ENCODE data around the gene CRY2. TPM values are rescaled to one million over a fixed set of nuclear protein-coding genes. Genes with fewer than 3 reads are reported as not detected.

CRY2 gene
- total RNA-seq, 2 experiments from 2014 or later = 18.4 to 22.7 TPM

DNA sequence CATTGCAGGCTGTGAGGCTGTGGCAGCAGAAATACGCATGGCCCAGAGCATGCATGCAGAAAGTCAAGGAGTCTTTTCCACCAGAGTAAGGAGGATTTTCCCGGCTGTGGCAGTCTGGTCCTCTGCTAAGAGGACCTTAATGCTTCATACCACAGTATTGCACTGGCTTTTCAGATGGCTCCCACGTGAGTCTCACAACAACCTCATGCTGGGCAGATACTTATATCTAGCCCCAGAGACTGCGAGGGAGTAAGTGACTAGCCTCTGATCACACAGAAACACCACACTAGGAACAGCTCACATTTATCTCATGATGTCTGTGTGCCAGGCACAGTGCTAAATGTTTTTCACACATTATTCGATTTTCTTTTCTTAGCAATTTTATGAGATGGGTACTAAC is 8.0 kb downstream of the CRY2 start:
- Mint-ChIP-seq H3K9me3 (no peaks in the 10 kb centered on the region), H3K4me3 (no peak overlapping the region), H3K27me3 (no peaks in the 10 kb centered on the region), H3K36me3 (ENCODE audit: low read depth) (peaks cover 14% of the 10 kb centered on the region), H3K27ac (no peak overlapping the region), H3K4me1 (peaks cover 7% of the 10 kb centered on the region)
- no peak for DNase-seq
- CTCF ChIA-PET = no interaction called here
- POLR2A ChIA-PET = no interaction called here

GRCh38 chr11:45856044-45856468 is 8.8 kb downstream of the CRY2 start:
- H3K9me3 Mint-ChIP-seq = no peaks in the 10 kb centered on the region
- no peak overlapping the region for H3K27ac Mint-ChIP-seq
- ChIA-PET CTCF (no interaction called here), POLR2A (no interaction called here)
- DNase-seq = no peak
- H3K4me3 Mint-ChIP-seq = no peak overlapping the region
- H3K4me1 Mint-ChIP-seq = peaks cover 3% of the 10 kb centered on the region
- H3K27me3 Mint-ChIP-seq = no peaks in the 10 kb centered on the region
- H3K36me3 Mint-ChIP-seq (ENCODE audit: low read depth) = peaks cover 15% of the 10 kb centered on the region

- ChIA-PET CTCF (interaction anchor here (0.9 kb wide), 1 partner anchor 14 kb away, joined by 3 read pairs; no protein-coding TSS in a partner anchor), POLR2A (interaction anchor here (1.2 to 2.0 kb wide), 2 partner anchors 11 kb away, joined by 3 to 4 read pairs; no protein-coding TSS in a partner anchor)
- H3K4me3 Mint-ChIP-seq = no peak overlapping the region
- H3K4me1 Mint-ChIP-seq = no peaks in the 10 kb centered on the region
- no peak overlapping the region for H3K27ac Mint-ChIP-seq
- H3K27me3 Mint-ChIP-seq = no peaks in the 10 kb centered on the region
- DNase-seq = no peak
- H3K9me3 Mint-ChIP-seq = no peaks in the 10 kb centered on the region
- H3K36me3 Mint-ChIP-seq (ENCODE audit: low read depth) = peaks cover 31% of the 10 kb centered on the region
Measured at GRCh38 chr11:45857961-45858474, 10.7 kb downstream of the CRY2 start.

DNA sequence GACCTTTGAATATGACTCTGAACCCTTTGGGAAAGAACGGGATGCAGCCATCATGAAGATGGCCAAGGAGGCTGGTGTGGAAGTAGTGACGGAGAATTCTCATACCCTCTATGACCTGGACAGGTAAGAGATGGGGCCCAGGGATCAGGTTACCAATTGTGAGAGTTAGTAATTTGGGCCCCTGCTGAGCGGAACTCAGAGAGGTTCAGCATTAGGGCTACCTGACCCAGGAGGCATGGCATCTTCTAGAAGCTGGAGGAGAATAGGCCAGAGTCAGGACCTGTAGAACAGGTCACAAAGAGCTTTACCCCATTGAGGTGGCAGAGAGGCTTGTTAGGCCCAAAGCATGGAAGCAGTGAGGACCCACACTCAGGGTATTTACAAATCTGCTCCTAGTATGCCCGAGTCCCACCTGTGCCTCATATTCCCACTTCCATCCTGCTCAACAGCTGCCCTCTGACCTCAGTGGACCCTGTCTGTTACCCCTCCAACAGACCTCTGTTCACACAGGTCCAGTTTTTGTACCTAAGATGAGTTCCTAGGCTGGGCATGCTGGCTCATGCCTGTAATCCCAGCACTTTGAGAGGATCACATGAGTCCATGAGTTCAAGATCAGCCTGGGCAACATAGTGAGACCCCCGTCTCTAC is 11.6 kb downstream of the CRY2 start:
- Mint-ChIP-seq H3K4me1 (no peaks in the 10 kb centered on the region), H3K27ac (no peak overlapping the region), H3K4me3 (no peak overlapping the region), H3K9me3 (no peaks in the 10 kb centered on the region), H3K27me3 (no peaks in the 10 kb centered on the region), H3K36me3 (ENCODE audit: low read depth) (peaks cover 34% of the 10 kb centered on the region)
- no peak for DNase-seq
- CTCF ChIA-PET = interaction anchor here (1.3 kb wide), 1 partner anchor 13 kb away, joined by 3 read pairs; no protein-coding TSS in a partner anchor
- POLR2A ChIA-PET = interaction anchor here (2.0 kb wide), 1 partner anchor 10 kb away, joined by 4 read pairs; no protein-coding TSS in a partner anchor

DNA sequence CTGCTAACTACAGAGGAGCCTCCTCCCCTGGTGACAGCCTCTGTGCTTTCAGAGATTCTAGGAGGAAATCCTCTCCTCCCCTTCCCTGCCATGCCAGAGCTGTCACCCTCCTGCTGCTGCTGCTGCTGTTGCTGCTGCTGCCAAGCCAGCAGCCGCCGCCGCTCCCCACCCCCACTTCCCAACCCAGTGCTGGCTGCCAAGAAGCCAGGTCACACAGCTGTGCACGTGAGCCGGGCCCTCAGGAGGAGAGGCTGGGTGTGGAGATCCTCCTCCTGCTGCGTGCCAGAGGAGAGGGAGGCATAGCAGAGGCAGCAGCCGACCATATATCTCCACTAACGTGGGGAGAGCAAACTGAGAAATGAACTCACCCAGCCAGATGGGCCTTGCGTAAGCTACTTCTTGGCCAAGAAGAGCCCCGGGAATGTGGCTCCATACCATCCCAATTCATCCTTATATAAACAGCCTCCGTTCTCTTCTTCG is 12.4 kb downstream of the CRY2 start:
- H3K27me3 Mint-ChIP-seq = no peaks in the 10 kb centered on the region
- DNase-seq = no peak
- no peak overlapping the region for H3K27ac Mint-ChIP-seq
- H3K9me3 Mint-ChIP-seq = no peaks in the 10 kb centered on the region
- ChIA-PET CTCF (interaction anchor here (0.9 to 1.3 kb wide), 2 partner anchors 13 to 105 kb away, joined by 3 read pairs; no protein-coding TSS in a partner anchor), POLR2A (no interaction called here)
- H3K36me3 Mint-ChIP-seq (ENCODE audit: low read depth) = peaks cover 34% of the 10 kb centered on the region
- no peak overlapping the region for H3K4me3 Mint-ChIP-seq
- no peaks in the 10 kb centered on the region for H3K4me1 Mint-ChIP-seq

DNA sequence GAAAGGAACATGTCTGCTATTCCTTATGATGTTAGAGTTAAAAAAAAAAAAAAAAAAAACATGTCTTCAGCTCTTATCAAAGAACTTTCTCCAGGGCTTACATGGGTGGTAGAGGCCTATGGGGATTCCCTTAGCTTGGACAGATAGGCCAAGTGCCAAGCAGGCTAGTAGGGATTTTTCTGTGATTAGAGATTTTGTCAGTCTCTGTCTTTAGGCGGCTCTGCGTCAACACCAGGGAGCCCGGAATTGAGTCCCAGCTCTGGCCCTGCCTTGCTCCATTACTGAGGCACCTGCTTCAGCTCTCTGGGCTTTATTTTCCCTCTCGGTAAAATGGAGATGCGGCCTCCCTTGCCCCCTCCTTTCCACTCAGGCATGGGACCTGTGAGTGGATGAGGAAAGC is 13.1 kb downstream of the CRY2 start:
- no peaks in the 10 kb centered on the region for H3K9me3 Mint-ChIP-seq
- ChIA-PET POLR2A (no interaction called here), CTCF (interaction anchor here (0.9 to 1.3 kb wide), 2 partner anchors 104 to 489 kb away, joined by 3 read pairs; no protein-coding TSS in a partner anchor)
- no peak overlapping the region for H3K4me3 Mint-ChIP-seq
- peaks cover 37% of the 10 kb centered on the region for H3K36me3 Mint-ChIP-seq (ENCODE audit: low read depth)
- H3K4me1 Mint-ChIP-seq = no peaks in the 10 kb centered on the region
- DNase-seq = no peak
- no peak overlapping the region for H3K27ac Mint-ChIP-seq
- H3K27me3 Mint-ChIP-seq = no peaks in the 10 kb centered on the region

DNA sequence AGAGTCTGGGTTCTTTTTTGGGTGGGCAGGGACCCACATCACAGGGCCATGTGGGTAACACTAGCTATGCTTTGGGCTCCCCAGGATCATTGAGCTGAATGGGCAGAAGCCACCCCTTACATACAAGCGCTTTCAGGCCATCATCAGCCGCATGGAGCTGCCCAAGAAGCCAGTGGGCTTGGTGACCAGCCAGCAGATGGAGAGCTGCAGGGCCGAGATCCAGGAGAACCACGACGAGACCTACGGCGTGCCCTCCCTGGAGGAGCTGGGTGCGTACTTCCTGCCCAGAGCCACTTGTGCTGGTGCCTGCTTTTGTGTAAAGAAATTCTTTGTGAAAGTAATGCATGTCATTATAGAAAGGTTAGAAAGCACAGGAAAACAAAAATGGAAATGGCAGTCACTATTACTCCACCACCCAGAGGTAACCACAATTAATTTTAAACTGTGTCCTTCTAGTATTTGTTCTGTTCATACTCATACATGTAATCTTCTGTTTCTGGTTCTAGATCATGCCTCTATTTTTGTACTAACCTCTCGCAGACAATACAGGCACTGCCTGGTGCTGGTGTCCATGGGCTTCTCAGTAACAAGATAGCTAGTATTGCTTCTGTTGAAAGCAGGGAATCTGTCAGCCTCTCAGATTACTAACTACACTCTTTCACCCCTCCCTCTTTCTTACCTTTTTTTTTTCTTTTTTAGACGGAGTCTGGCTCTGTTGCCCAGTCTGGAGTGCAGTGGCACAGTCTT is 13.7 kb downstream of the CRY2 start:
- ChIA-PET CTCF (interaction anchor here (0.5 to 1.3 kb wide), 4 partner anchors 89 to 488 kb away, joined by 3 to 4 read pairs (median 3); no protein-coding TSS in a partner anchor), POLR2A (no interaction called here)
- H3K9me3 Mint-ChIP-seq = no peaks in the 10 kb centered on the region
- H3K4me3 Mint-ChIP-seq = no peak overlapping the region
- DNase-seq = no peak
- H3K36me3 Mint-ChIP-seq (ENCODE audit: low read depth) = peaks cover 40% of the 10 kb centered on the region
- no peaks in the 10 kb centered on the region for H3K27me3 Mint-ChIP-seq
- H3K27ac Mint-ChIP-seq = no peak overlapping the region
- H3K4me1 Mint-ChIP-seq = no peaks in the 10 kb centered on the region

DNA sequence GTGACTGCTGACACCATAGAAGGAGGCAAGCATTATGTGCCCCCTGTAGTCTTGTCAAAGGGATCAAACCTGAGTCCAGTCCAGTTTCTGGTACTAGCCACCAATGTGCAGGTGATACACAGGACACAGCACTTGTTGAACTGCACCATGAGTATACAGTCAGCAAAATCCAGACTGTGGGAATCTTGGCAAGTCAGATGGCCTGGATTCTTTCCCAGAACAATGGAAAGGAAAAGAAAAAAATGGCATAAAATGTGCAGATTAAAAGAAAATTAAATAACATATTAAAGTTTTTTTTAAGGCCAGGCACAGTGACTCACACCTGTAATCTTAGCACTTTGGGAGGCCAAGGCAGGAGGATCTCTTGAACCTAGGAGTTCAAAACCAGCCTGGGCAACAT is 16.8 kb downstream of the CRY2 start:
- Mint-ChIP-seq H3K27ac (no peak overlapping the region), H3K9me3 (no peaks in the 10 kb centered on the region), H3K36me3 (ENCODE audit: low read depth) (peaks cover 40% of the 10 kb centered on the region), H3K27me3 (no peaks in the 10 kb centered on the region), H3K4me3 (no peak overlapping the region), H3K4me1 (no peaks in the 10 kb centered on the region)
- ChIA-PET CTCF (no interaction called here), POLR2A (no interaction called here)
- DNase-seq = no peak

DNA sequence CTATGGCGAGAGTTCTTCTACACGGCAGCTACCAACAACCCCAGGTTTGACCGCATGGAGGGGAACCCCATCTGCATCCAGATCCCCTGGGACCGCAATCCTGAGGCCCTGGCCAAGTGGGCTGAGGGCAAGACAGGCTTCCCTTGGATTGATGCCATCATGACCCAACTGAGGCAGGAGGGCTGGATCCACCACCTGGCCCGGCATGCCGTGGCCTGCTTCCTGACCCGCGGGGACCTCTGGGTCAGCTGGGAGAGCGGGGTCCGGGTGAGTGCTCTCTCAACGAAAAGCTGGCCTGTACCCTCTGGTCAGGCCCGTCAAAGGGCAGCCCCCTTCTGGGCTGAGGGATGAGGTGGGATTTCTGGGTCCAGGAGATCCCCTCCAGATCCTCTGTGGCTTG is 22.3 kb downstream of the CRY2 start:
- H3K27ac Mint-ChIP-seq = no peak overlapping the region
- H3K4me1 Mint-ChIP-seq = no peaks in the 10 kb centered on the region
- no peaks in the 10 kb centered on the region for H3K9me3 Mint-ChIP-seq
- peaks cover 45% of the 10 kb centered on the region for H3K36me3 Mint-ChIP-seq (ENCODE audit: low read depth)
- POLR2A ChIA-PET = interaction anchor here (1.9 kb wide), 1 partner anchor 11 kb away, joined by 4 read pairs; no protein-coding TSS in a partner anchor
- H3K27me3 Mint-ChIP-seq = no peaks in the 10 kb centered on the region
- DNase-seq = no peak
- no peak overlapping the region for H3K4me3 Mint-ChIP-seq
- CTCF ChIA-PET = no interaction called here

DNA sequence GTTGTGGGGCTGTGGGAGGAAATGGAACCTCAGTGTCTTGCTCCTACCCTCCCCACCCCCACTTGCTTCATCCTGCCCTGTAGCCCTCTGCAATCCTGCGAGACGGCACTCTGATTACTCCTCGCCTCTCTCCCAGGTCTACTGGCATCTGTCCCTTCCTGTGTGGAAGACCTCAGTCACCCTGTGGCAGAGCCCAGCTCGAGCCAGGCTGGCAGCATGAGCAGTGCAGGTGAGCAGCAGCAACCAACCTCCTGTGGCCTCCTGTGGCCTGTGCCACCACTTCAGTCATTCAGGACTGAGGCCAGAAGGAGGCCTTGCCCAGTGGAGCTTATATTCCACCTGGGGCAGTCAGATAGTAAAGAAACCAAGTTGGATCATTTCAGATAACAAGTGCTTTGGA is 23.4 kb downstream of the CRY2 start:
- Mint-ChIP-seq H3K4me1 (no peaks in the 10 kb centered on the region), H3K27ac (no peak overlapping the region), H3K9me3 (no peaks in the 10 kb centered on the region), H3K27me3 (no peaks in the 10 kb centered on the region), H3K36me3 (ENCODE audit: low read depth) (peaks cover 47% of the 10 kb centered on the region), H3K4me3 (no peak overlapping the region)
- CTCF ChIA-PET = no interaction called here
- no peak for DNase-seq
- POLR2A ChIA-PET = no interaction called here

GRCh38 chr11:45871638-45872037 is 24.4 kb downstream of the CRY2 start:
- ChIA-PET POLR2A (no interaction called here), CTCF (interaction anchor here (1.3 to 3.7 kb wide), 3 partner anchors 47 to 243 kb away, joined by 3 to 37 read pairs (median 12); partner anchors contain the start of gene PEX16)
- peaks cover 42% of the 10 kb centered on the region for H3K36me3 Mint-ChIP-seq (ENCODE audit: low read depth)
- no peak for DNase-seq
- H3K27ac Mint-ChIP-seq = no peak overlapping the region
- no peaks in the 10 kb centered on the region for H3K27me3 Mint-ChIP-seq
- no peak overlapping the region for H3K4me3 Mint-ChIP-seq
- H3K9me3 Mint-ChIP-seq = no peaks in the 10 kb centered on the region
- H3K4me1 Mint-ChIP-seq = no peaks in the 10 kb centered on the region

- ChIA-PET POLR2A (no interaction called here), CTCF (interaction anchor here (0.7 to 3.7 kb wide), 12 partner anchors 10 to 241 kb away, joined by 3 to 37 read pairs (median 4); partner anchors contain the start of gene PEX16)
- Mint-ChIP-seq H3K36me3 (ENCODE audit: low read depth) (peaks cover 46% of the 10 kb centered on the region), H3K27ac (no peak overlapping the region), H3K27me3 (no peaks in the 10 kb centered on the region), H3K9me3 (no peaks in the 10 kb centered on the region), H3K4me3 (no peak overlapping the region), H3K4me1 (no peaks in the 10 kb centered on the region)
- DNase-seq = peak; percentile 43
Measured at GRCh38 chr11:45872651-45873356, 25.5 kb downstream of the CRY2 start.

- POLR2A ChIA-PET = no interaction called here
- no peak for DNase-seq
- Mint-ChIP-seq H3K27ac (no peak overlapping the region), H3K4me1 (no peaks in the 10 kb centered on the region), H3K27me3 (no peaks in the 10 kb centered on the region), H3K36me3 (ENCODE audit: low read depth) (peaks cover 29% of the 10 kb centered on the region), H3K9me3 (no peaks in the 10 kb centered on the region), H3K4me3 (no peak overlapping the region)
- CTCF ChIA-PET = no interaction called here
Measured at GRCh38 chr11:45876401-45876800, 29.1 kb downstream of the CRY2 start.
